ENCODE data around the gene C1QTNF8. TPM values are rescaled to one million over a fixed set of nuclear protein-coding genes. Genes with fewer than 3 reads are reported as not detected.

The C1QTNF8 gene
- total RNA-seq, 1 donor, result not detected

- H3K27me3 ChIP-seq (ENCODE audit: insufficient read depth, low read length), result peaks cover 18% of the 10 kb centered on the region
- no peak overlapping the region for H3K27ac ChIP-seq (ENCODE audit: low read depth, low read length)
- H3K4me2 ChIP-seq (ENCODE audit: insufficient read depth, low read length), result no peak overlapping the region
- H3K36me3 ChIP-seq (ENCODE audit: insufficient read depth, low read length), result no peaks in the 10 kb centered on the region
- H3K79me2 ChIP-seq (ENCODE audit: insufficient read depth, low read length), result no peaks in the 10 kb centered on the region
- no peaks in the 10 kb centered on the region for H4K20me1 ChIP-seq (ENCODE audit: insufficient read depth, low read length)
- H3K4me1 ChIP-seq (ENCODE audit: insufficient read depth, low read length), result no peaks in the 10 kb centered on the region
- H3K9me3 ChIP-seq (ENCODE audit: low read depth, low read length), result no peaks in the 10 kb centered on the region
- no peak overlapping the region for H3K4me3 ChIP-seq (ENCODE audit: insufficient read depth, low read length)
- TF ChIP-seq CTCF (IDR thresholded peaks at IDR 0.05; ENCODE audit: extremely low read depth, low read depth, low read length), result no peak
- DNase-seq (ENCODE audit: insufficient read length, low spot score, missing footprints), result no peak
- H2AFZ ChIP-seq (ENCODE audit: low read length), result no peak overlapping the region
Observed at GRCh38 chr16:1143761-1144450, 47.9 kb upstream of the C1QTNF8 start.

GRCh38 chr16:1142911-1143310, 46.9 kb upstream of the C1QTNF8 start:
- no peak for DNase-seq (ENCODE audit: insufficient read length, low spot score, missing footprints)
- Histone ChIP-seq H3K4me1 (ENCODE audit: insufficient read depth, low read length) (no peaks in the 10 kb centered on the region), H3K9me3 (ENCODE audit: low read depth, low read length) (no peaks in the 10 kb centered on the region), H3K79me2 (ENCODE audit: insufficient read depth, low read length) (no peaks in the 10 kb centered on the region), H2AFZ (ENCODE audit: low read length) (no peak overlapping the region), H3K27me3 (ENCODE audit: insufficient read depth, low read length) (peaks cover 18% of the 10 kb centered on the region), H3K4me3 (ENCODE audit: insufficient read depth, low read length) (no peak overlapping the region), H3K27ac (ENCODE audit: low read depth, low read length) (no peak overlapping the region), H4K20me1 (ENCODE audit: insufficient read depth, low read length) (no peaks in the 10 kb centered on the region), H3K36me3 (ENCODE audit: insufficient read depth, low read length) (no peaks in the 10 kb centered on the region), H3K4me2 (ENCODE audit: insufficient read depth, low read length) (no peak overlapping the region)
- TF ChIP-seq CTCF (IDR thresholded peaks at IDR 0.05; ENCODE audit: extremely low read depth, low read depth, low read length), result no peak

GRCh38 chr16:1141716-1142115, 45.7 kb upstream of the C1QTNF8 start:
- Histone ChIP-seq H3K4me1 (ENCODE audit: insufficient read depth, low read length) (no peaks in the 10 kb centered on the region), H4K20me1 (ENCODE audit: insufficient read depth, low read length) (no peaks in the 10 kb centered on the region), H3K4me3 (ENCODE audit: insufficient read depth, low read length) (no peak overlapping the region), H3K36me3 (ENCODE audit: insufficient read depth, low read length) (no peaks in the 10 kb centered on the region), H3K9me3 (ENCODE audit: low read depth, low read length) (no peaks in the 10 kb centered on the region), H3K79me2 (ENCODE audit: insufficient read depth, low read length) (no peaks in the 10 kb centered on the region), H3K27ac (ENCODE audit: low read depth, low read length) (no peak overlapping the region), H2AFZ (ENCODE audit: low read length) (no peak overlapping the region), H3K4me2 (ENCODE audit: insufficient read depth, low read length) (no peak overlapping the region), H3K27me3 (ENCODE audit: insufficient read depth, low read length) (peaks cover 18% of the 10 kb centered on the region)
- TF ChIP-seq CTCF (IDR thresholded peaks at IDR 0.05; ENCODE audit: extremely low read depth, low read depth, low read length), result no peak
- DNase-seq (ENCODE audit: insufficient read length, low spot score, missing footprints), result no peak

GRCh38 chr16:1141191-1141590, 45.1 kb upstream of the C1QTNF8 start:
- Histone ChIP-seq H4K20me1 (ENCODE audit: insufficient read depth, low read length) (no peaks in the 10 kb centered on the region), H3K4me1 (ENCODE audit: insufficient read depth, low read length) (no peaks in the 10 kb centered on the region), H3K4me3 (ENCODE audit: insufficient read depth, low read length) (no peak overlapping the region), H3K27ac (ENCODE audit: low read depth, low read length) (no peak overlapping the region), H3K27me3 (ENCODE audit: insufficient read depth, low read length) (peaks cover 18% of the 10 kb centered on the region), H2AFZ (ENCODE audit: low read length) (no peak overlapping the region), H3K4me2 (ENCODE audit: insufficient read depth, low read length) (no peak overlapping the region), H3K36me3 (ENCODE audit: insufficient read depth, low read length) (no peaks in the 10 kb centered on the region), H3K79me2 (ENCODE audit: insufficient read depth, low read length) (no peaks in the 10 kb centered on the region), H3K9me3 (ENCODE audit: low read depth, low read length) (no peaks in the 10 kb centered on the region)
- no peak for TF ChIP-seq CTCF (IDR thresholded peaks at IDR 0.05; ENCODE audit: extremely low read depth, low read depth, low read length)
- DNase-seq (ENCODE audit: insufficient read length, low spot score, missing footprints), result no peak
